ENCODE data around the gene CTR9. TPM values are rescaled to one million over a fixed set of nuclear protein-coding genes. Genes with fewer than 3 reads are reported as not detected.
A peak's percentile ranks its signal among the peaks of the same experiment; 100 is the strongest.

CTR9 gene
- total and polyA plus RNA-seq, 9 of the 15 experiments (the other 6 are each of a cell fraction or from before 2014, with no cell fraction given): 25.4 to 79.3 (median 47.3) TPM

DNA sequence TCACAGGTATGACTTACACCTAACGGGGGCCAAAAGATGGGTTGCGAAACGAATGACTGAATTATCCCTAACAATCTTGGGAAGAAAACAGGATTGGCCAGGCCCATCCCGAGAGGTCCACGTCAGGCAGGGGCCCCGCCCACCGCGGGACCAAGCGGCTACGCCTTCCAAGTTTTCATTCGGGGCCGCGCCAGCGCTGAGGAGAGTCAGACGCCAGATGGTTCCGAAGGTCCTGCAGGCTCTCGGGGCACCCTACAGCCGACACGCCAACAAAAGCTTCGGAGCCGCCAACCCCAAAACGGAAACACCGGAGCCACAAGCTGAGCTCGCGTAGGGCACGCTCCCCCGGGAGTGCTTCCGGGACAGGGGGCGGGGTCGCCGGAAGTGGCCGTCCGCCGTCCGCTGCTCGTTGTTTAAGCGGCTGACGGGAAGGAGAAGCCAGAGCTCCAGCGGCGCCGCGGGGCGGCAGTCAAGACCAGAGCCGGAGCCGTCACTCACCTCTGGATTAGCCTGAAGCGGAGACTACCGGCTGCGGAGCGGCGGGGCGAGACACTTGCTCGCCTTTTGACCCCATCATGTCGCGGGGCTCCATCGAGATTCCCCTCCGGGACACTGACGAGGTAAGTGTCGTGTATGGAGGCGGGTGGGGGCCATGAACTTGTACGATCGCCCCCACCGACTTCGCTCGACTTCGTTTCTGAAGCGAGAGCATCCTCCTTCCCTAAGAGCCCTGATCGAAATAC is at the start of gene CTR9 (continued):
- TF ChIP-seq, protein P1, sequence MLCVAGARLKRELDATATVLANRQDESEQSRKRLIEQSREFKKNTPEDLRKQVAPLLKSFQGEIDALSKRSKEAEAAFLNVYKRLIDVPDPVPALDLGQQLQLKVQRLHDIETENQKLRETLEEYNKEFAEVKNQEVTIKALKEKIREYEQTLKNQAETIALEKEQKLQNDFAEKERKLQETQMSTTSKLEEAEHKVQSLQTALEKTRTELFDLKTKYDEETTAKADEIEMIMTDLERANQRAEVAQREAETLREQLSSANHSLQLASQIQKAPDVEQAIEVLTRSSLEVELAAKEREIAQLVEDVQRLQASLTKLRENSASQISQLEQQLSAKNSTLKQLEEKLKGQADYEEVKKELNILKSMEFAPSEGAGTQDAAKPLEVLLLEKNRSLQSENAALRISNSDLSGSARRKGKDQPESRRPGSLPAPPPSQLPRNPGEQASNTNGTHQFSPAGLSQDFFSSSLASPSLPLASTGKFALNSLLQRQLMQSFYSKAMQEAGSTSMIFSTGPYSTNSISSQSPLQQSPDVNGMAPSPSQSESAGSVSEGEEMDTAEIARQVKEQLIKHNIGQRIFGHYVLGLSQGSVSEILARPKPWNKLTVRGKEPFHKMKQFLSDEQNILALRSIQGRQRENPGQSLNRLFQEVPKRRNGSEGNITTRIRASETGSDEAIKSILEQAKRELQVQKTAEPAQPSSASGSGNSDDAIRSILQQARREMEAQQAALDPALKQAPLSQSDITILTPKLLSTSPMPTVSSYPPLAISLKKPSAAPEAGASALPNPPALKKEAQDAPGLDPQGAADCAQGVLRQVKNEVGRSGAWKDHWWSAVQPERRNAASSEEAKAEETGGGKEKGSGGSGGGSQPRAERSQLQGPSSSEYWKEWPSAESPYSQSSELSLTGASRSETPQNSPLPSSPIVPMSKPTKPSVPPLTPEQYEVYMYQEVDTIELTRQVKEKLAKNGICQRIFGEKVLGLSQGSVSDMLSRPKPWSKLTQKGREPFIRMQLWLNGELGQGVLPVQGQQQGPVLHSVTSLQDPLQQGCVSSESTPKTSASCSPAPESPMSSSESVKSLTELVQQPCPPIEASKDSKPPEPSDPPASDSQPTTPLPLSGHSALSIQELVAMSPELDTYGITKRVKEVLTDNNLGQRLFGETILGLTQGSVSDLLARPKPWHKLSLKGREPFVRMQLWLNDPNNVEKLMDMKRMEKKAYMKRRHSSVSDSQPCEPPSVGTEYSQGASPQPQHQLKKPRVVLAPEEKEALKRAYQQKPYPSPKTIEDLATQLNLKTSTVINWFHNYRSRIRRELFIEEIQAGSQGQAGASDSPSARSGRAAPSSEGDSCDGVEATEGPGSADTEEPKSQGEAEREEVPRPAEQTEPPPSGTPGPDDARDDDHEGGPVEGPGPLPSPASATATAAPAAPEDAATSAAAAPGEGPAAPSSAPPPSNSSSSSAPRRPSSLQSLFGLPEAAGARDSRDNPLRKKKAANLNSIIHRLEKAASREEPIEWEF (CRISPR knock-in tag; IDR thresholded peaks at IDR 0.05): no peak
- no peak for TF ChIP-seq NFYB (IDR thresholded peaks at IDR 0.05; ENCODE audit: extremely low read depth, insufficient read length)
- TF ChIP-seq FOXA1 (IDR thresholded peaks at IDR 0.05; ENCODE audit: borderline replicate concordance): no peak
- peak in 1 of 2 experiments; percentile 78; a peak in 1 of 3 replicates for TF ChIP-seq CBX3 (IDR thresholded peaks at IDR 0.05; ENCODE audit: borderline replicate concordance in 1 of 2, low read length in 2 of 2)
- no peak for TF ChIP-seq CHCHD3 (CRISPR knock-in tag; IDR thresholded peaks at IDR 0.05)
- peak; percentile 33; the same call in 1 of the 2 replicates for TF ChIP-seq HDAC2 (IDR thresholded peaks at IDR 0.05)
- TF ChIP-seq ZNF3 (CRISPR knock-in tag; IDR thresholded peaks at IDR 0.05): no peak
- TF ChIP-seq TEAD2 (tag; IDR thresholded peaks at IDR 0.05): no peak
- peak; percentile 83 for TF ChIP-seq TAF9B (IDR thresholded peaks at IDR 0.05; ENCODE audit: partially characterized antibody)
- no peak for TF ChIP-seq FOXJ3 (CRISPR knock-in tag; IDR thresholded peaks at IDR 0.05)
- no peak for TF ChIP-seq ZNF146 (CRISPR knock-in tag; IDR thresholded peaks at IDR 0.05; ENCODE audit: unreplicated experiment)
- TF ChIP-seq, protein P2, sequence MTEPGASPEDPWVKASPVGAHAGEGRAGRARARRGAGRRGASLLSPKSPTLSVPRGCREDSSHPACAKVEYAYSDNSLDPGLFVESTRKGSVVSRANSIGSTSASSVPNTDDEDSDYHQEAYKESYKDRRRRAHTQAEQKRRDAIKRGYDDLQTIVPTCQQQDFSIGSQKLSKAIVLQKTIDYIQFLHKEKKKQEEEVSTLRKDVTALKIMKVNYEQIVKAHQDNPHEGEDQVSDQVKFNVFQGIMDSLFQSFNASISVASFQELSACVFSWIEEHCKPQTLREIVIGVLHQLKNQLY (CRISPR knock-in tag; conservative IDR thresholded peaks at IDR 0.05): no peak
- TF ChIP-seq ZNF764 (CRISPR knock-in tag; IDR thresholded peaks at IDR 0.05; ENCODE audit: low read depth): no peak
- TF ChIP-seq KAT8 (IDR thresholded peaks at IDR 0.05; ENCODE audit: low read depth): no peak
- TF ChIP-seq, protein P3, sequence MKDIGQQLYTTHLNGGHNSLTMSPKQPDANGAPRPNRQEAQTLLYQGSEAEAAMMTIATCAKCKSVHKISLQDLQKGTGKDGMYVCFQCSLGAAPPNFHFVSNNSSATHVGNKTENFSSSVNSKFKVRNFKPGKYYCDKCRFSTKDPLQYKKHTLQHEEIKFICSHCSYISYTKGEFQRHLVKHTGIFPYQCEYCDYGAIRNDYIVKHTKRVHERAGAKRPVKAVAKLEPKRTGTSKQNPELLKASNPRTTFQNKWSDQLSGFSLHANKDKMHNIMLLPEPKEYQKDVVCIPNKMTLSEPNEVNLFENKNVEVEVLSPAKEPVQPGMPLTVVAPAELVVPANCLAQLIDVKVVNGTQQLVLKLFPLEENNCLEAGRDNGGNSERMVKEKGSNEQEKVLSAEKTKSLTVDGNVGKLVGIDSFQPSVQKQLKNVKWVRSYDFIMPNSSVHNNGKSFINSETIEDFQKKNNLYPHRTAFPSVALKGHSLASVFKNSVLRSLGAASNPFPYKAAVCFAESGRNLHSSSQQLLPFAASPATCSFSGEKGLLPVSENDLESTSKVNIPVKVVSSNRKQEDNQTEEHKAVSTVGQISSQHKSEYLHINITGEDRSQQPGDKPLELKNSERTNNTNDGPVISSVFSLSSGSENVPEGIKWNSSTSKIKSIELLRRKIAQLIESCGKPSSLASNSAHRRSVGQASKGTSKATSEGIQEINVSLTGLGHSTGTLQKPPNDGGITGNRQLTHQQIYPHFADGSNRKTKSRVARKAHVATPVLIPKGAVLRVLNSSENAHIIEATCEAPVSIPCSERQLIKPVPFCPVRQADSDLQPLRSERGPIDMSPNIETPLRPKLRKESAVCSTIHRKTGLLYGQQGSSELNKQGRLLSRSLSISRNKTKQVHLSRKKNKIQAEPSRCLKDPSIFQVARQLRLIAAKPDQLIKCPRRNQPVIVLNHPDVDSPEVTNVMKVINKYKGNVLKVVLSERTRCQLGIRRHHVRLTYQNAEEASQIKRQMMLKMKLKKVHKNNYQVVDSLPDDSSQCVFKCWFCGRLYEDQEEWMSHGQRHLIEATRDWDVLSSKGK (CRISPR knock-in tag; IDR thresholded peaks at IDR 0.05): no peak
- TF ChIP-seq ZFX (CRISPR knock-in tag; IDR thresholded peaks at IDR 0.05): peak; percentile 70
- TF ChIP-seq ZNF263 (CRISPR knock-in tag; IDR thresholded peaks at IDR 0.05; ENCODE audit: borderline replicate concordance): no peak
- TF ChIP-seq TCFL5 (CRISPR knock-in tag; conservative IDR thresholded peaks at IDR 0.05): no peak
- TF ChIP-seq POLR3G (IDR thresholded peaks at IDR 0.05; ENCODE audit: extremely low read depth, insufficient read length, insufficient replicate concordance): no peak
- no peak for TF ChIP-seq MCM3 (IDR thresholded peaks at IDR 0.05)
